IPS-15b (cell line): ENCODE data around the gene TBC1D16.

Source experiments
- H3K27me3 ChIP-seq: one replicate; pipeline ENCODE4 v1.6.1; 2013; ENCODE audit warnings: low read length; ENCODE audit not compliant: control insufficient read depth, insufficient read depth
- H3K36me3 ChIP-seq: one replicate; pipeline ENCODE4 v1.6.1; 2013; ENCODE audit warnings: low read length; ENCODE audit not compliant: control insufficient read depth, insufficient read depth
- H3K4me1 ChIP-seq: one replicate; pipeline ENCODE4 v1.6.1; 2013; ENCODE audit warnings: mild to moderate bottlenecking, low read length; ENCODE audit not compliant: control insufficient read depth, insufficient read depth
- H3K4me3 ChIP-seq: one replicate; pipeline ENCODE4 v1.5.1; 2013; ENCODE audit warnings: low read depth, low read length
- H3K9ac ChIP-seq: one replicate; pipeline ENCODE4 v1.6.1; 2013; ENCODE audit warnings: low read depth, mild to moderate bottlenecking, low read length
- H3K9me3 ChIP-seq: one replicate; pipeline ENCODE4 v1.6.1; 2013; ENCODE audit warnings: mild to moderate bottlenecking, low read length; ENCODE audit not compliant: control insufficient read depth, insufficient read depth

The TBC1D16 gene

DNA sequence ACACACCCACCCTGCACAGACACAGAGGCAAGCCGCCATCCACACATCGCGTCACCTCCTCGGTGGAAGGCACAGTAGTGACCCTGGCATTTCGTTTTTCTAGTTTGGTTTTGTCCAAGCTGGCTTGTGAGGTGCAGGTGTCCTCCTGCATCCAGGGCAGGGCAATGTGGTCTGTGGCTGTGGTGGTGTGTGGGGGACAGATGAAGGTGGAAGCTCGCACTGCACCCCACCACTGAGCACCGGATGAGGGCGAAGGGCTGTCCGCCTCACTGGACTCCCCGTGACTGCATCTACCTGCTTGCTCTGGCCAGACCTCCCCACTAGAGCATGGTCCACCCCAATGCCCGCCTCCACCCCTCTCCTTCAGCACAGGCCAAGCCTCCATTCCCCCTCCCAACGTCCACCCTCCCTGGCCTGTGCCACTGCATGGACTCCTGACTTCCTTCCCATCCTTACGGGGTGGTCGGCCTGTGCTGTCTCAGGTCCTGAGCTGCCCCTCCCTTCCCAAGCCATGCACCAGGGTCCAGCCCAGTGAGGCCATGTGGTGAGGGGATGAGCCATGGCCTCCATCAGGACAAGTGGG is 117.7 kb downstream of the TBC1D16 start:
- H3K36me3 ChIP-seq: no peaks in the 10 kb centered on the region
- no peaks in the 10 kb centered on the region for H3K9me3 ChIP-seq
- no peak overlapping the region for H3K9ac ChIP-seq
- no peak overlapping the region for H3K4me3 ChIP-seq
- no peaks in the 10 kb centered on the region for H3K4me1 ChIP-seq
- H3K27me3 ChIP-seq: no peaks in the 10 kb centered on the region

DNA sequence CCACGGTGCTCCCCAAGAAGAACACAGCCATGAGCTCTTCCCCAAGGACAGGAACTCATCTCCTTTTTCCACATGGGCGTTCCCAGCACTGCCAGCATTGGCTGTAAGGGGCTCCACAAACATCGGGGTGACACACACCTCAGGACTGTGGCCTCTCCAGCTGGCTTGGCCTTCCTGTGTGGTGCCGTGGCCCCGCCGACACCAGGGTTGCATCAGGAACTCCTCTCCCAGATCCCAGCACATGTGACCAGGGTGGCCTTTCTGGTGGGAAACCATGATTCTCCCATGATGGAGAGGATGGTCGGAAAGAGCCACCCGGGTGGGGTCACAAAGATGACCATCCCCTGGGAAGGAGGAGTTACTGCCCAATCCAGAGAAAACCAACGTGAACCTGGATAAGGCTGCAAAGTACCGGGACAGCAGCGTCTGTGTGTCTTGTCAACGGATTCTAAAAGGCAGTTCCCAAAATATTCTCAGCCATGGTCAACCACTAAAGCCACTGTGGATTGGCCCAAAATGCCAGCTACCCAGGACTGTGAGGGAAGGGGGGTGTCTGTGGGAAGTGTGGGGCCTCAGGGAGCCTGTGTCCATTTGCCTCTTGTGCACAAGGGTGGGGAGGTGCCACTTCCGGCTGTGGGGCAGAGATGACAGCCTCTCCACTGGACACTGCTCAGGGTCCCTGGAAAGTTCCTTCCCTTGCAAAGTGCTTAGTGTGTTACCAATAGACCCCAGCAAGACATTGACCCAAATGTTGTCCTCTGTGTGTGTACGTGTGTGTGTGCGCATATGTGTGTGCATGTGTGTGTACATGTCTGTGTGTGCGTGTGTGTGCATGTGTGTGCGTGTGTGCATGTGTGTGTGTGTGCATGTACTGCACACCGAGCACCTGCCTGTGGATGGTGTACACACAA is 118.4 kb downstream of the TBC1D16 start:
- Histone ChIP-seq H3K4me3 (no peak overlapping the region), H3K4me1 (no peaks in the 10 kb centered on the region)

DNA sequence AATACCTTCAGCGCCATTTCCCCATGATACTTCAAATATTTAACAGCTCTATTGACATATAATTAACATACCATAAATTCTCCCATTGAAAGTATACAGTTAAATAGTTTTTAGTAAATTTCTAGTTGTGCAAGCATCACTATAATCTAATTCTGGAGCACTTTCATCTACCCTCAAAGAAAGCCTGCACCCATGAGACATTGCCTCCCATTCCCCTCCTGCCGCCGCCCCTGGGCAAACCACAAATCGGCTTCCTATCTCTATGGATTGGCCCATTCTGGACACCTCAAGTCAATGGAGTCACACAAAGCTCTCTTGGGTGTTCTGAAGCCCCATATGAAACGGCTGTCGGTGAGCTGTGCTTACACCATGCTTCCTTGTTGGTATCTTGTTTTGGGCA is 119.2 kb downstream of the TBC1D16 start:
- H3K9ac ChIP-seq: no peak overlapping the region
- H3K4me1 ChIP-seq: no peaks in the 10 kb centered on the region
- H3K9me3 ChIP-seq: no peaks in the 10 kb centered on the region
- H3K36me3 ChIP-seq: no peaks in the 10 kb centered on the region
- H3K4me3 ChIP-seq: no peak overlapping the region
- H3K27me3 ChIP-seq: no peaks in the 10 kb centered on the region

More for the DNA sequence above, 118.4 kb downstream of the TBC1D16 start:
- H3K36me3 ChIP-seq: no peaks in the 10 kb centered on the region
- H3K9ac ChIP-seq: no peak overlapping the region
- H3K27me3 ChIP-seq: no peaks in the 10 kb centered on the region
- H3K9me3 ChIP-seq: no peaks in the 10 kb centered on the region

DNA sequence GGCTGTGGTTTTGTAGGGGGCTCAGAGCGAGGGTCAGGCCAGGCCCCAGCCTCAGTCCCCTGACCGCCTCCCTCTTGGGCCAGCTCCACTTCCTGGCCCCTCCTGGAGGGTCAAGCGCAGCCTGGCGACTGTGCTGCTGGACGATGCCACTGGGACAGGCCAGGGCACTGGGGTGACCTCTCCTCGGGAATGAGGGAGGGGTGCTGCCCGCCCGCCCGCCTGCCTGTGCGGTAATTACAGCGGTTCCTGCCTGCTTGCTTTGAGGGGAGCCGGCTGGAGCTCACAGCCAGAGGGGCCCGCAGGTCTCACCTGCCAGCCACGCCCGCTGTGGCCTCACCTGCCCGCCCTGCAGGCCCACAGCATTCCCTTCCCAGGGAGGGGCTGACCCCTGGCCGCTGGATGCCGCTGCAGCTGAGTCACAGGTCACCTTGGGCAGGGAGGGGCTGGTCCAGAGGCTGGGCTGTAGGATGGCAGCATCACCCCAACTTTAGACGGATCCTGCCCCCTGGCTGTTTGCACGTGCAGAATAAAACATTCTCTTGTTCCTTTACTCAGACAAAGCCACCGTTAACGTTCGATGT is 119.7 kb downstream of the TBC1D16 start:
- no peak overlapping the region for H3K9ac ChIP-seq
- no peaks in the 10 kb centered on the region for H3K27me3 ChIP-seq
- H3K9me3 ChIP-seq: no peaks in the 10 kb centered on the region
- H3K4me1 ChIP-seq: no peaks in the 10 kb centered on the region
- H3K36me3 ChIP-seq: no peaks in the 10 kb centered on the region
- no peak overlapping the region for H3K4me3 ChIP-seq

DNA sequence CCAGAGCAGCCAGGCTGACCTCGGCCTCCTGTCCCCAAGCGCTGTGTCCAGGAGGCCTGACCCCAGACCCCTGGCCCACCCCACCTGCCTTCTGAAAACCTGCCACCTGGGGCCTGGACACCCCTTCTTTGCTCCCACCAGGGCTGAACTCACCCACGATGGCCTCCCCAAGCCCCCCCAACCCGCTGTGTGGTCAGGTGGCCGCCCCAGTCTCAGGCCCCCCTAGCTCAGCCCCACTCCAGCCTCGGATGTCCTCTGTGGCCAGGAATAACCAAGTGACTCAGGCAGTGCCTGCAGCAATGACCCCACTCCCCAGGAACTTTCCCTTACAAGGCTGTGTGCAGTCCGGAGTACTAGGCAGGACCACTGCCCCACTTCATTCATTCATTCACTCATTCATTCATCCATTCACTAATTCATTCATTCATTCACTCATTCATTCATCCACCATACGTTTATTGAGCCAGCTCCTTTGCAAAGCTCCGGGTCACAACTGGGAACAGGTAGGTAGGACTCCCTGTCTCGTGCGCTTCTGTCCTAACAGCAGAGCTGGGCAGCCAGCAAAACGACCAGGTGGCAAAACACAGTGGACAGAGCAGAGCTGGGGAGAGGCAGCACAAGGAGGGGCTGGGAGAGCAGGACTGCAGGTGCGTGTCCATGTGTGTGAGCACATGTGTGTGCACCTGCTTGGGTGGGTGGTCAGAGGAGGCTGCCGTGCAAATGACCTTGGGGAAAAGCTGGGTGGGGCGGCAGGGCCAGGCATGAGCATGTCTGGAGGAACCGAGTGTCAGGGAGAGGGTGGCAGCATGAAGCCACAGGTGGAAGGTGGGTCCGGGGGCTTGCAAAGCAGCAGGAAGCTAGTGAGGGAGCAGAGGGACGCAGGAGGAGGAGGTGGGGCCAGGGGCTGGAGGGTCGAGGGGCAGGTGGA is 120.6 kb downstream of the TBC1D16 start:
- H3K9me3 ChIP-seq: no peaks in the 10 kb centered on the region
- H3K4me3 ChIP-seq: no peak overlapping the region
- no peak overlapping the region for H3K9ac ChIP-seq
- H3K27me3 ChIP-seq: no peaks in the 10 kb centered on the region
- H3K4me1 ChIP-seq: no peaks in the 10 kb centered on the region
- no peaks in the 10 kb centered on the region for H3K36me3 ChIP-seq

DNA sequence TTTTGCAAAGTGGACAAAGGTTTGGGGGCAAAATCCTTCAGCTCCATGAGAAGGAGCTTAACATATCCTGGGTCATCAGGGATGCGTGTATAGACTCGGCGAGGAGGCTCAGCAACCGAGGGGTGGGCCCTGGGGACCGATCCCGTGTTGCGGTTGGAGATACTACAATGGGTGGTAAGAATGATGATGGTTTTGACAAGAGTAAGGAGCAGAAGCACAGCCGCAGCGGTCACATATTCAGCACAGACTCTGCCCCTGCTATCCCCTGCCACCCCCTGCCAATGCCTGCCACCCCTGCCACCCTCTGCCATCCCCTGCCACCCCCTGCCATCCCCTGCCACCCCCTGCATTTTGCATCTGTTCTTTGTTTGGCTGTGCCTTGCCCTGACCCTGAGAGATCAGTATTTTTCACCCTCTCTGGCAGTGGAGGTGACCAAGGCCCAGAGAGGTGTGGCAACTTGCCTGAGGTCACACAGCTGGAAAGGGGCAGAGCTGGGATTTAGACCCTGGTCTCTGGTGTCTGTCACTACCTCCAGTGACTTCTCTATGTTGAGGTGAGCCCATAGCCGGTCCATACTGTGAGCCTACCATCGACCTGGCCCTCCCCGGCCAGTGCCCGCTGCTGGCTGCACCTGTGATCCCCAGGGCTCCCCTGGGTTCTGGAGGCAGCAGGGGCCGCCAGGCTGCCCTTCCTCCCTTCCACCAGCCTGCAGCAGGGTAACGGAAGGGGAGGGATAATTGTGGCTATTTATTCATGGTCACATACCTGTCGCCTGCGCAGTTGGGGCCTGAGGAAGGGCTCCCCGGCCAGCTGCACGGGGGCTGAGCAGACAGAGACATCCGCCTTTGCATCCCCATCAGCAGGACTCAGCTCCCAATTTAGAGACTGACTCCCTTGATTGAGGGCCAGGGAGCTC is 121.5 kb downstream of the TBC1D16 start:
- Histone ChIP-seq H3K9ac (no peak overlapping the region), H3K27me3 (no peaks in the 10 kb centered on the region), H3K9me3 (no peaks in the 10 kb centered on the region), H3K4me3 (no peak overlapping the region), H3K4me1 (no peaks in the 10 kb centered on the region), H3K36me3 (no peaks in the 10 kb centered on the region)

DNA sequence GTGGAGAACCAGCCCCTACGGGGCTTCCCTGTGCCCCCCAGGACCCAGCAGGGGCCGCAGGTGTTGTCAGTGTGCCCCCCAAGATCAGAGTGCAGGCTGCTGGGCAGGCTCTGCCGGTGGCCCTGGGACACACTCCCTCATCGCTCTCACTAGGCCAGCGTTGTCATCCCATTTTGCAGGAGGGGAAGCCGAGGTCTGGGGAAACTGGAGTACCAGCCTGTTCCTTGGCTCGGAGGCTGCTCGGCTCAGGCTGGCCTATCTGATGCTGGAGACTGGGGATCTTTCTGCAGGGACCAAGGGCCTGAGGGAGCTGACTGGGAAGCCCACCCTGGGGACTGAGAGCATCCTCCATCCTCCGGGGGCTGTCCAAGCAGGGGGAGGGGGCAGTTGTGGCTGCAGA is 122.2 kb downstream of the TBC1D16 start:
- no peaks in the 10 kb centered on the region for H3K27me3 ChIP-seq
- no peak overlapping the region for H3K9ac ChIP-seq
- no peaks in the 10 kb centered on the region for H3K36me3 ChIP-seq
- no peaks in the 10 kb centered on the region for H3K4me1 ChIP-seq
- H3K4me3 ChIP-seq: no peak overlapping the region
- no peaks in the 10 kb centered on the region for H3K9me3 ChIP-seq

DNA sequence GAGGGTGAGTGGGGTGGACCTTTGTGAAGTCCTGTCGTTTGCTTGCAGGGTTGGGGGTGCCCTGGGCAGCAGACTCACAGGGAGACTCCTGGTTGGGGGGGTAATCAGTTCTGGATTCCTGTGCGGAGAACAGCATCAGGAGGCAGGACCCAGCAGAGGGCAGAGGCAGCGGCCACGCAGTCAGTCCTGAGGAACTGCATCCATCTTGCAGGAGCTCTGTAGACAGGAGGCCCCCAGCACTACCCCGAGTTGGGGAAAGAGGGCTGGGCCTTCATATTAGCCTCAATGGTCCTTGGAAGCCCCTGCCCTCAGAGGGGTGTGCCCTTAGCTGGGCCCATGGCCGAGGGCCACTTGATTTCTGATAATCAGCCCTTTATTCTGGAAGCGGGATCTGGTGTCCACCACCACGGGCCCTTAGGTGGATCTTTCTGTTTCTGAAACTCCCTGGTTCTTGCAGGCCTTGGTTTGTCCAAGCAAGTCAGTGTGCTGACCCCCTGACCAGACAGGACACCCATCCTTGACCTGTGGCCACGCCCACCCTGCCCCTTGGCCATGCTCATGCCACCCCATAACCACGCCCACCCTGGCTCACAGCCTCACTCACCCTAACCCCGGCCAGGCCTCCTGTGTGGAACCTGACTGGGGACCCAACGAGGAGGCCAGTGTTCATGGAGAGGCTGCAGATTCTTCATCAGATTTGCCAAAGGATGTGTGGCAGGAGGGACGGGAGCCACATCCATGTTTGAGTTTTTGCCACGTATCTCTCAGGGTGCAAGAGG is 122.9 kb downstream of the TBC1D16 start:
- Histone ChIP-seq H3K36me3 (no peaks in the 10 kb centered on the region), H3K9ac (no peak overlapping the region), H3K27me3 (no peaks in the 10 kb centered on the region), H3K4me3 (no peak overlapping the region), H3K9me3 (no peaks in the 10 kb centered on the region), H3K4me1 (no peaks in the 10 kb centered on the region)

DNA sequence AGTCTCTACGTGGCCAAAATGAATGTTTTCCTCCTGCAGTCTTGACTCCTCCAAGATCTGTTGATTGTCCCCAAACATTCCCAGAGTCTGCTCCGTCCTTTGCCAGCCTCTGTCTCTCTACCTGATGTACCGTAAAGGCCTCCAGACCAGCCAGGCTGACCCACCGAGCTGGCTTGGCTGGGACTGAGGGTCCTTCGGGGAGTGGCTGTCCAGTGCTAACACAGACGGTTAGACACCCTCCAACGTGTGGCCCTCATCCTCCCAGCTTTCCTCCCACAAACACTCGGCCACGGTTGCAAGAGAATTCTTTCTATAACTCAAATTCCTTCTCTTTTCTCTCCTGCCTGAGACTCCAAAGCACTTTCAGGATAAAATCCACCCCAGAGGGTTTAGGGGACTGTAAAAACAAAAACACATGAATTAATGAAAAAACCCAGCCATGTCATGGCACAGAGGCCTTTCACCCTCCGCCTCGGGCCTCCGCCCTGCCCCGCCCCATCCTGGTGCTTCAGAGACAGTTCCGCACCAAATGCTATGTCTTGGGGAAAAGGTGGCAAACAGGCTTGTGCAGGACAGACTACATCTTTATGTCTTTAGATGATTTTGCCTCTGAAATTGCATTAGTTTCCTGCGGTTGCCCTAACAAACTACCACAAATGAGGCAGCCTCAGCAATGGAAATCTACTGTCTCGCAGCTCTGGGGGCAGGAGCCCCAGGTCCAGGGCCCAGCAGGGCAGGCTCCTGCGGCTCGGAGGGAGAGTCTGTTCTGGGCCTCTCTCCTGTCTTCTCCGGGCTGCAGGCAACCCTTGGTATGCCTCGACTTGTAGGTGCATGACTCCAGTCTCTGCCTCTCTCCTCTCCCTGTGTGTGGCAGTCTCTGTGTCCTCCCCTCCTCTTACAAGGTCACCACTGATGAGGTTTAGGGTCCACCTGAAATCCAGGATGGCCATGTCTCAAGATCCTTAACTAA is 124.0 kb downstream of the TBC1D16 start:
- no peaks in the 10 kb centered on the region for H3K9me3 ChIP-seq
- no peaks in the 10 kb centered on the region for H3K4me1 ChIP-seq
- no peak overlapping the region for H3K4me3 ChIP-seq
- H3K9ac ChIP-seq: no peak overlapping the region
- H3K27me3 ChIP-seq: no peaks in the 10 kb centered on the region
- no peaks in the 10 kb centered on the region for H3K36me3 ChIP-seq
